Mammary epithelial cell (primary cell): ENCODE measurements around the gene YARS1.

ENCODE experiments used
- CTCF ChIP-seq, 2 donors: IDR thresholded peaks in 1 of 2; conservative IDR thresholded peaks in 1 of 2; 2 replicates each; pipeline ENCODE4 v1.5.1; 2011 to 2012; ENCODE audit warnings: inconsistent platforms in 2 of 2, low read length in 2 of 2, mild to moderate bottlenecking in 2 of 2, control low read depth in 1 of 2, low read depth in 1 of 2; ENCODE audit not compliant: insufficient read depth in 1 of 2; ENCODE audit errors: extremely low read depth in 1 of 2
- EZH2 ChIP-seq: IDR thresholded peaks from 2 replicates; pipeline ENCODE4 v1.6.1; 2012; ENCODE audit warnings: low read length, inconsistent platforms, borderline replicate concordance

- TF ChIP-seq EZH2, result no peak
- TF ChIP-seq CTCF (conservative IDR thresholded peaks at IDR 0.05 in 1 of 2, IDR thresholded peaks at IDR 0.05 in 1 of 2; ENCODE audit: extremely low read depth in 1 of 2, insufficient read depth in 1 of 2, low read depth in 1 of 2, low read length in 2 of 2), result no peak
These were observed 37.9 kb downstream of the YARS1 start for GRCh38 chr1:32779242-32779641.
